Suppressor macrophage (primary cell): ENCODE data around the gene IFITM1.

Source experiments
- DNase-seq, 4 experiments: peaks; one replicate each; pipeline ENCODE4 v3.0.0-alpha.2; 2020 to 2022

Gene IFITM1

GRCh38 chr11:293852-294661 lies 19.8 kb upstream of the IFITM1 start:
- DNase-seq, result no peak

DNA sequence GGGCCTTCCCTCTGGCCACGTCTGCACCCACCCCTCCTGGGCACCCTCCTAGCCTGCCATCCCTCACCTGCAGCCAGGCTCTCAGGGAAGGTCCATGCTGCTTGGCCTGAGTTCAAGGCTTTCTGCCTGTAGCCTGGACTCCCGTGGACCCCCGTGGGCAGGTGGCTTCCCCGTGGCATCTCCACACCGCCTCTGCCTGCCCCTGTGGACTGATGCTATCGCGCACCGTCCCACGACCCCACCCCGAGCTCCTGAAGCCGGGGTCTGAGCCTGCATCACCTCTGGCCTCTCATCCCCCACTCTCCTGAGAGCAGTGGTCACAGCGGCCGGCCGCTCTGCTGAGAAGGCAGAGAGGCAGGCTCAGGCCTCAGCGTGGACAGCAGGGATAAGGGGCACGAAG lies 19.1 kb upstream of the IFITM1 start:
- DNase-seq, result no peak

DNA sequence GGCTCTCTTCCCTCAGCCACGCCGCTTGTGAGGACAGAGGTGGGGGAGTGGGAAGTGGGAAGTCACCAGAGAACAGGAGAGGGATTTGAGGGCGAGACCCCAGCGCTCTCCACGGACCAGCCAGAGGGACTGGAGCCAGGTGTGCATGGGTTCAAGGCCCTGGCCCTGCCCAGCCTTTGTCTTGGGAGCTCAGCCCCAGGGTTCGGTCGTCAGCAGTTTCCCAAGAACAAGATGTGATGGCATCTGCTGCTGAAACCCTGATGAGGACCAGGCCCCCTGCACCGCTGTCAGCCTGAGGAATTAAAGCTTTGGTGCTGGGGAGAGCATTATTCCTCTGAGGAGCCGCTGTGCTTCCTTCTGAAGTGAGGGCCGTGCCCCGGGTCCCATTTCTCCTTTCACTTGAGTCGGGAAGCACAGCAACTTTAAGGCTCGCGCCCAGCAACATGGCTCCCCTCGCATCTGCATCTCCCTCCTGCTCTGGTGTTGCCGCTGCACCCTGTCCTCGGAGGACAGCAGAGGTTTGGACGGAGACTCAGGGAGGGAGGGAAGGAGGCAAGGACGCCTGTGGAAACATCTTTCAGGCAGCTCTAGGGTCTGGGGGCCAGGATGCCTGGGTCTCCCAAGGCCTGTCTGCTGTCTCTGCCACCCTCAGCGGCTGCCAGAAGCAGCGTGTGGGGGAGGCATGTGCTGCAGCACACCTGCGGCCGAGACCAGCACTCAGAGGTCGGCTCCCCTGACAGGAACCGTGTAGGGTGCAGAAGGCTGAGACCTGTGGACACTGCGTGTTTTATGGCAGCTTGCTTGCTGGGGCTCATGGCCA lies 18.3 kb upstream of the IFITM1 start:
- no peak for DNase-seq

GRCh38 chr11:296171-297050 lies 17.4 kb upstream of the IFITM1 start:
- DNase-seq, result no peak

GRCh38 chr11:297051-297585 lies 16.7 kb upstream of the IFITM1 start:
- no peak for DNase-seq

- DNase-seq, result peak in 2 of 4 experiments; percentile 38 to 53
Observed at GRCh38 chr11:297586-298405, 16.0 kb upstream of the IFITM1 start.

GRCh38 chr11:298406-299065 lies 15.3 kb upstream of the IFITM1 start:
- DNase-seq, result no peak

DNA sequence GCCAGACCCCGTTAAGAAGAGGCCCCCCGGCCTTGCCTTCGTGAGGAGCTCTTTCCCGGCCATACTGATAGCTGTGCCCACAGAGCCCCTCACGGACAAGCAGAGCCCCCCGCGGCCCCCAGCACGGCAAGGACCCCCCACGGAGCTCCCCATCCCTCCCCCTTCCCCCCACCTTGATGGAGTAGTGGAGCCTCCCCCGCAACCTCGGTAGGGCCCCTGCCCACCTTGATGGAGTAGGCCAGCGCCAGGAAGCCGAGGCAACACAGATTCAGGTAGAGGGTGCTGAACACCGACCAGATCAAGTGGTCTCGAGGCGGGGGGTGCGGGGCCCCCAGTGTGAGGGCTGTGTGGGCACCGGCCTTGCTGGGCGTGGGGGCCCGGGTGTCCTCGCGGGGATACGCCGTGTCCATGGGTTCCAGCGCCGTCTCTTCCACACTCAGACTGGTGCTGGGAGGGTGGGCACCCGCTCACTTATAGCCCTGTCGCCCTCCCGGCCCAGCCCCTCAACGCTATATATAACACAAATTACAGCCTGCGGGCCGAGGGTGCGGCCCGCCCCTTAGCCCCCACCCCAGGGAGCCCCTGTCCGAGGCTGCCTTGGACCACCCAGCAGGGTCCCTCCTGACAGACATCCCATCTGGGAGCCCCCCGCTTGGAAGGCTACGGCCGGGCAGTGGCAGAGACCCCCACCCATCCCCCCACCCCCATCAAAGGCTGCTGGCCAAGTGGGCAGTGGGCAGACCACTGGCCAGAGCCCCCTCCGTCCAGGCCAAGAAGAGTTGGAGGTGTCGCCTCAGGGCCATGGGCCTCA lies 14.6 kb upstream of the IFITM1 start, which contains the start of gene IFITM5:
Gene IFITM5, minus strand, starts transcription at position 446 of the 811 bp plus-strand sequence. Its CDS starts 36 bp downstream, at position 410.
- no peak for DNase-seq

GRCh38 chr11:299951-300735 lies 13.7 kb upstream of the IFITM1 start:
- DNase-seq, result peak in 1 of 4 experiments; percentile 13

- peak in 2 of 4 experiments; percentile 13 to 37 for DNase-seq
Observed at GRCh38 chr11:303363-303762, 10.5 kb upstream of the IFITM1 start.

GRCh38 chr11:304061-304506 lies 9.8 kb upstream of the IFITM1 start:
- no peak for DNase-seq

- DNase-seq, result peak; percentile 44 to 66 (median 62)
Observed at GRCh38 chr11:304915-305843, 8.7 kb upstream of the IFITM1 start.

- no peak for DNase-seq
Observed at GRCh38 chr11:305844-306211, 8.0 kb upstream of the IFITM1 start.

DNA sequence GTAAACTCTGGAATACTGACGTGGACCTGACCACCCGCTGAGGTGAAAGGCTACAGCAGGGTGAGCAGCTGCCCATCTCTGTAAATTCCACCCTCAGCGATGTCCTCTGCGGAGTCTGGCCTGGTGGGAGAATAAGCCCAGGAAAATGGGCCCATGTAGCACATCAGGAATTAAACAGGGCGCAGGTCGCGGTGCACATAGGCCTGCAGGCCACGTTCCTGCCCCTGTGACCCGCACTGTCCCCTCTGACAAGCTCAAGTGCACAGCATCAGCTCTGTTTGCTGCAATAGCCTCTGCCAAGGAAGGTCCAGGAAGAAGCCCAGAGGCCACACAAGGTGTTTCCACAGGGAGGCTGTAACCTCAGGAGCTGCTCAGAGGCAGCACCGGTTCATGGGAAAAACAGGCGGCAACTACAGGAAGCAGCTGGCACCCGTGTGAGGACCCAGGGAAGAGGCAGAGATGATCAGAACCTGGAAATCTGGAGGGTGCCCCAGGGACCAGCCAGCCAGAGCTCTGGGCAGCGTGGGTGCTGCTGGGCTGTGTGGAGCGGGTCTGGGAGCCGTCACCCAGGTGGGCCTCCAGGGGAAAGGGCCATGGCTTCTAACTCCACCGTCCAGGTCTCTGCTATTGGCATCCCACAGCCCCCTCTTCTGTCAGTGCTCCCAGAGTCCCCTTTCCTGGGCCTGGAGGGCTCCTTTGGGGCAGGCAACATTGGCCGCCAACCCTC lies 7.0 kb upstream of the IFITM1 start:
- DNase-seq, result no peak

DNA sequence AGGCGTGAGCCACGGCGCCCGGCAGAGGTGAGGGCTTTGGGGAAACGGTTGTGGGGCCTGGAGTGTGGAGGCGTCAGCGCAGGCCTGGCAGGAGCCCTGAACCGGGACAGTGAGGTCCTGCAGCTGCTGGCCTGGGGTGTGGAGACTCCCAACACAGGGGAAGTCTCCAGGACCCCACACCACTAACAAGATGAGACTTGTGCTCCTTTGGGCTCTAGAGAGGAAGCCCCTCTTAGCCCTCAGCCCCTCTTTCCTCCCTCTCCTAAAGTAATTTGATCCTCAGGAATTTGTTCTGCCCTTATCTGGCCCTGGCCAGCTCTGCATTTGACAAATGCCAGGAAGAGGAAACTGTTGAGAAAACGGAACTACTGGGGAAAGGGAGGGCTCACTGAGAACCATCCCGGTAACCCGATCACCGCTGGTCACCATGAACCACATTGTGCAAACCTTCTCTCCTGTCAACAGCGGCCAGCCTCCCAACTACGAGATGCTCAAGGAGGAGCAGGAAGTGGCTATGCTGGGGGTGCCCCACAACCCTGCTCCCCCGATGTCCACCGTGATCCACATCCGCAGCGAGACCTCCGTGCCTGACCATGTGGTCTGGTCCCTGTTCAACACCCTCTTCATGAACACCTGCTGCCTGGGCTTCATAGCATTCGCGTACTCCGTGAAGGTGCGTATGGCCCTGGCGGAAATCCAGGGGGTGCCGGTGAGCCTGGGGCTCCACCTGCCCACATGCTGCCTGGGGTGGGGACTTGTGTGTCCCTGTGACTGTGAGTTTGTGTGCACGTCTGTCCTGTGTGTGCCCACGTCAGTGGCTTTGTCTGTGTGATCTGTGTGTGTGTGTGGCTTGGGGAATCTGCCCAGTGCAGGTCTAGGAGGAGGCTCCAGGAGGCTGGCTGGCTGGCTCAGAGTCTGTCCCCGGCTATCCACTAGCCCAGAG lies 5.8 kb upstream of the IFITM1 start, which contains the start of gene IFITM2:
Gene IFITM2, plus strand, starts transcription at position 51 of the 943 bp plus-strand sequence. Its CDS starts 377 bp downstream, at position 428.
- peak; percentile 80 to 87 (median 82) for DNase-seq
